SU-DHL-6 (cell line): ENCODE data around the gene RNF150.

ENCODE experiments used
- H2AFZ ChIP-seq: fragments of 200-600 bp; sonication (generic); 2 replicates; pipeline ENCODE4 v1.6.1; 2014; ENCODE audit warnings: low read depth, mild to moderate bottlenecking, moderate library complexity, mixed read lengths, antibody characterized with exemption, low read length; ENCODE audit not compliant: severe bottlenecking
- H3F3A ChIP-seq: fragments of 200-600 bp; shearing (Covaris generic); 2 replicates; pipeline ENCODE4 v1.6.0; 2016; ENCODE audit warnings: antibody characterized with exemption, mild to moderate bottlenecking; ENCODE audit not compliant: insufficient read depth
- H3K27ac ChIP-seq: fragments of 200-600 bp; sonication (generic); 2 replicates; pipeline ENCODE4 v1.5.1; 2016; ENCODE audit warnings: low read depth, mild to moderate bottlenecking, low read length, moderate library complexity, mixed read lengths
- H3K27me3 ChIP-seq: fragments of 200-600 bp; sonication (generic), shearing (Covaris generic); 2 replicates; pipeline ENCODE4 v1.6.0; 2014; ENCODE audit warnings: mild to moderate bottlenecking, low read length
- H3K36me3 ChIP-seq: fragments of 200-600 bp; sonication (generic); 2 replicates; pipeline ENCODE4 v1.6.1; 2014; ENCODE audit warnings: mild to moderate bottlenecking, low read length, mixed read lengths
- H3K4me2 ChIP-seq: fragments of 300-600, 200-600 bp; shearing (Covaris generic), sonication (generic); 2 replicates; pipeline ENCODE4 v1.6.0; 2014; ENCODE audit warnings: low read length, low read depth, mild to moderate bottlenecking; ENCODE audit not compliant: poor library complexity, severe bottlenecking
- H3K4me3 ChIP-seq: fragments of 200-600 bp; sonication (generic); 2 replicates; pipeline ENCODE4 v1.5.1; 2014; ENCODE audit warnings: antibody characterized with exemption, low read length, mild to moderate bottlenecking, mixed read lengths; ENCODE audit not compliant: insufficient read depth, poor library complexity, severe bottlenecking
- H3K79me2 ChIP-seq: fragments of 200-600 bp; sonication (generic); 2 replicates; pipeline ENCODE4 v1.6.1; 2014; ENCODE audit warnings: mild to moderate bottlenecking, low read length, moderate library complexity; ENCODE audit not compliant: insufficient read depth
- H3K9ac ChIP-seq: fragments of 200-600 bp; sonication (generic); 2 replicates; pipeline ENCODE4 v1.7.0; 2014; ENCODE audit warnings: mild to moderate bottlenecking, low read length
- H3K9me2 ChIP-seq: fragments of 200-600 bp; sonication (generic); replicated peaks from 2 replicates; pipeline ENCODE4 v1.6.1; 2014; ENCODE audit warnings: low read length; ENCODE audit not compliant: insufficient read depth
- H3K9me3 ChIP-seq: fragments of 200-600 bp; sonication (generic); 2 replicates; pipeline ENCODE4 v1.6.1; 2014; ENCODE audit warnings: low read length, mixed read lengths; ENCODE audit not compliant: insufficient read depth
- H4K20me1 ChIP-seq: fragments of 200-600 bp; sonication (generic); 2 replicates; pipeline ENCODE4 v1.6.1; 2014; ENCODE audit warnings: low read depth, mild to moderate bottlenecking, antibody characterized with exemption, low read length, moderate library complexity, mixed read lengths
- CTCF ChIP-seq: fragments of 200-600 bp; sonication (generic); IDR thresholded peaks from one replicate; pipeline ENCODE4 v1.5.1; 2017; ENCODE audit warnings: antibody characterized with exemption, mild to moderate bottlenecking, low read length, moderate library complexity; ENCODE audit not compliant: insufficient read depth, poor library complexity, severe bottlenecking
- EZH2phosphoT487 ChIP-seq: fragments of 200-600 bp; sonication (generic), shearing (Covaris generic); conservative IDR thresholded peaks from 2 replicates; pipeline ENCODE4 v1.6.1; 2018; ENCODE audit warnings: mild to moderate bottlenecking, antibody characterized with exemption, low read length, moderate library complexity, mixed read lengths

Gene RNF150

GRCh38 chr4:140952717-140953116 lies 180.6 kb downstream of the RNF150 start:
- Histone ChIP-seq H3K9ac (no peak overlapping the region), H3K9me3 (no peaks in the 10 kb centered on the region), H3K36me3 (no peaks in the 10 kb centered on the region), H2AFZ (no peak overlapping the region), H3K27ac (no peak overlapping the region), H3F3A (no peaks in the 10 kb centered on the region), H3K79me2 (no peaks in the 10 kb centered on the region), H3K27me3 (no peaks in the 10 kb centered on the region), H3K4me3 (no peak overlapping the region), H3K4me2 (no peak overlapping the region), H3K9me2 (no peaks in the 10 kb centered on the region), H4K20me1 (no peaks in the 10 kb centered on the region)
- TF ChIP-seq EZH2phosphoT487: no peak
- TF ChIP-seq CTCF: no peak

GRCh38 chr4:140947506-140947905 lies 185.8 kb downstream of the RNF150 start:
- H3K36me3 ChIP-seq: no peaks in the 10 kb centered on the region
- no peak overlapping the region for H3K4me2 ChIP-seq
- no peak overlapping the region for H3K9ac ChIP-seq
- H3K9me3 ChIP-seq: no peaks in the 10 kb centered on the region
- no peaks in the 10 kb centered on the region for H3K79me2 ChIP-seq
- H3K27me3 ChIP-seq: no peaks in the 10 kb centered on the region
- H2AFZ ChIP-seq: no peak overlapping the region
- H3F3A ChIP-seq: no peaks in the 10 kb centered on the region
- no peak for TF ChIP-seq EZH2phosphoT487
- H4K20me1 ChIP-seq: no peaks in the 10 kb centered on the region
- H3K27ac ChIP-seq: no peak overlapping the region
- H3K9me2 ChIP-seq: no peaks in the 10 kb centered on the region
- no peak overlapping the region for H3K4me3 ChIP-seq

GRCh38 chr4:140945106-140945505 lies 188.2 kb downstream of the RNF150 start:
- Histone ChIP-seq H3K27ac (no peak overlapping the region), H2AFZ (no peak overlapping the region), H3K4me3 (no peak overlapping the region), H3K79me2 (no peaks in the 10 kb centered on the region), H3K4me2 (no peak overlapping the region), H3K27me3 (no peaks in the 10 kb centered on the region), H3K9me2 (no peaks in the 10 kb centered on the region), H3K36me3 (no peaks in the 10 kb centered on the region), H3K9me3 (no peaks in the 10 kb centered on the region), H4K20me1 (no peaks in the 10 kb centered on the region), H3F3A (no peaks in the 10 kb centered on the region), H3K9ac (no peak overlapping the region)
- TF ChIP-seq EZH2phosphoT487 (no peak), CTCF (no peak)

DNA sequence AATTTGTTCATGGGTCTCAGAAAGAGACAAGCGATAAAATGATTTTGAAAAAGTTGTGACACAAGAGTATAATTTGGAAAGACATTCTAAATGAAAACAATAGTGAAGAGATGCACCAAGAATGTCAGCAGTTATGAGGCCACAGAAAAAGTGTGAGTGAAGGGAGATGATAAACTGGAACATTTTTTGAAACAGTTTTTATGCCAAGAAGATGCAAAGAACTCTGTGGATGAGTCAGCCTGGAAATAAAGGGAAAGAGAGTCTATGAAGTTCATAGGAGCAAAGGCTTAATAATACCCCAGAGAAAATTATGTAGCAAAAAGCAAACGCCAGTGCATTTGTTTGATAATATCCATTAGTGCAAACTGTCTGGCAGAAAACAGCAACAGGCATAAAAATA lies 188.7 kb downstream of the RNF150 start:
- Histone ChIP-seq H3K9me3 (no peaks in the 10 kb centered on the region), H3K9me2 (no peaks in the 10 kb centered on the region), H3K9ac (no peak overlapping the region), H3F3A (no peaks in the 10 kb centered on the region), H4K20me1 (no peaks in the 10 kb centered on the region), H3K4me2 (no peak overlapping the region), H3K79me2 (no peaks in the 10 kb centered on the region), H3K36me3 (no peaks in the 10 kb centered on the region), H3K4me3 (no peak overlapping the region), H2AFZ (no peak overlapping the region), H3K27ac (no peak overlapping the region), H3K27me3 (no peaks in the 10 kb centered on the region)
- no peak for TF ChIP-seq EZH2phosphoT487
- no peak for TF ChIP-seq CTCF
